ENCODE results near the gene NCAPH2. TPM values are rescaled to one million over a fixed set of nuclear protein-coding genes. Genes with fewer than 3 reads are reported as not detected.

The NCAPH2 gene
- total and polyA plus RNA-seq, 9 of the 15 experiments (the other 6 are each of a cell fraction or from before 2014, with no cell fraction given), result 3.6 to 88.6 (median 32.4) TPM

GRCh38 chr22:50463188-50463900, 44.7 kb upstream of the NCAPH2 start:
- no peak overlapping the region for H3K9ac ChIP-seq (ENCODE audit: insufficient read depth in 1 of 2, low read depth in 2 of 2, low read length in 2 of 2)
- no peaks in the 10 kb centered on the region for H3K79me2 ChIP-seq (ENCODE audit: control insufficient read depth, insufficient read depth, low read length)
- in situ Hi-C loops (cut with MboI) (no loop called here), intact Hi-C loops (cut with micrococcal nuclease) (no loop called here)
- peaks cover 59% of the 10 kb centered on the region; the same call in 1 of the 3 replicates for H3K36me3 ChIP-seq (ENCODE audit: control insufficient read depth, insufficient read depth, low read length)
- no peaks in the 10 kb centered on the region; a peak in 1 of 5 replicates for H3K4me1 ChIP-seq (replicated peaks in 1 of 2; ENCODE audit: control insufficient read depth in 2 of 2, insufficient read depth in 2 of 2, low read length in 2 of 2)
- ATAC-seq (no peak), FAIRE-seq (no peak), DNase-seq (ENCODE audit: extremely low read depth in 1 of 4, low spot score in 3 of 4) (no peak)
- no peak overlapping the region for H2AFZ ChIP-seq (ENCODE audit: low read depth, low read length)
- no peak overlapping the region for H3K4me2 ChIP-seq (ENCODE audit: insufficient read depth, low read length)
- no peaks in the 10 kb centered on the region for H3K27me3 ChIP-seq (ENCODE audit: control insufficient read depth in 2 of 2, insufficient read depth in 2 of 2, low read length in 2 of 2)
- H4K20me1 ChIP-seq (replicated peaks; ENCODE audit: control insufficient read depth, insufficient read depth, low read length), result no peaks in the 10 kb centered on the region
- no TSS peak for BruUV-seq (replicated peaks)
- no peak overlapping the region for H3K4me3 ChIP-seq
- no peaks in the 10 kb centered on the region for H3K9me3 ChIP-seq (replicated peaks; ENCODE audit: control insufficient read depth, insufficient read depth, low read depth, low read length)
- TF ChIP-seq FOXA1 (IDR thresholded peaks at IDR 0.05; ENCODE audit: borderline replicate concordance) (no peak), ZBED1 (IDR thresholded peaks at IDR 0.05) (no peak), RBM39 (optimal IDR thresholded peaks at IDR 0.05; ENCODE audit: low read depth, low read length) (no peak), ZMIZ1 (IDR thresholded peaks at IDR 0.05; ENCODE audit: low read depth in 2 of 2, low read length in 2 of 2) (no peak), TSC22D4 (tag; IDR thresholded peaks at IDR 0.05) (no peak), NELFE (IDR thresholded peaks at IDR 0.05; ENCODE audit: insufficient read depth, insufficient read length) (no peak), ZNF354B (CRISPR knock-in tag; IDR thresholded peaks at IDR 0.05) (no peak), ZNF23 (CRISPR knock-in tag; IDR thresholded peaks at IDR 0.05) (no peak), MLLT1 (IDR thresholded peaks at IDR 0.05) (no peak), FOXA3 (CRISPR knock-in tag; conservative IDR thresholded peaks at IDR 0.05 in 1 of 2, IDR thresholded peaks at IDR 0.05 in 1 of 2) (no peak)
- ChIA-PET POLR2A (interaction anchor here (1.0 kb wide), 1 partner anchor 20 kb away, joined by 3 read pairs; no protein-coding TSS in a partner anchor), CTCF (ENCODE audit: low intra/inter-chr PET ratio) (no interaction called here)
- no peak overlapping the region for H3K27ac ChIP-seq (ENCODE audit: extremely low read depth, low read depth, low read length)
- H3K9me1 ChIP-seq (ENCODE audit: control insufficient read depth, insufficient read depth, low read length), result no peaks in the 10 kb centered on the region
- WGBS (ENCODE audit: insufficient coverage, low coverage, missing lambda C conversion rate), result 96% methylated on average over 14 of the region's 28 CpGs
